Measurements from ENCODE around the gene ZNF750. TPM values are rescaled to one million over a fixed set of nuclear protein-coding genes. Genes with fewer than 3 reads are reported as not detected.

The ZNF750 gene
- total RNA-seq, 2 experiments from 2014 or later = not detected

DNA sequence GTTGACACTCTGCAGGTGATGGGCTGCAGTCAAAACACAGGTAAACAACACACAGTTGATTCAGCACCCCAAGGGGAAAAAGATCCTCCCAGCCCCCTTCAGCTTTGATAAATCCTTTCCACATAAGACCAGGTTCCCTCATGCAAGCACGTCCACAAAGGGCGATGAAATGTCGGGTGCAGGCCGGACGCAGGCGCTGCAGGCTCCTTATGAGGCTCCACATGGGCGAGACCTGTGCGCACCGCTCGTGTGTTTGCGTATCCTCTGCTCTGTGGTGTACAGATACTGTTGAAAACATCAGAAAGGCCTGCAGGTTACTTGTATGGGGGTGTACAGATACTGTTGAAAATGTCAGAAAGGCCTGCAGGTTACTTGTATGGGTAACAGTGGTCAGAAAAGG, 14.4 kb upstream of the ZNF750 start:
- Mint-ChIP-seq H3K27me3 (ENCODE audit: low read depth) (no peaks in the 10 kb centered on the region), H3K4me3 (no peak overlapping the region), H3K36me3 (ENCODE audit: low read depth) (peaks cover 17% of the 10 kb centered on the region), H3K9me3 (ENCODE audit: insufficient read depth) (no peaks in the 10 kb centered on the region), H3K27ac (peak overlapping the region; percentile 26), H3K4me1 (ENCODE audit: low read depth) (peaks cover 20% of the 10 kb centered on the region)
- no peak for ATAC-seq
- ChIA-PET POLR2A (interaction anchor here (1.7 kb wide), 1 partner anchor 10 kb away, joined by 7 read pairs; no protein-coding TSS in a partner anchor), CTCF (interaction anchor here (1.0 to 1.8 kb wide), 2 partner anchors 10 to 72 kb away, joined by 3 to 4 read pairs; no protein-coding TSS in a partner anchor)
- no peak for DNase-seq

DNA sequence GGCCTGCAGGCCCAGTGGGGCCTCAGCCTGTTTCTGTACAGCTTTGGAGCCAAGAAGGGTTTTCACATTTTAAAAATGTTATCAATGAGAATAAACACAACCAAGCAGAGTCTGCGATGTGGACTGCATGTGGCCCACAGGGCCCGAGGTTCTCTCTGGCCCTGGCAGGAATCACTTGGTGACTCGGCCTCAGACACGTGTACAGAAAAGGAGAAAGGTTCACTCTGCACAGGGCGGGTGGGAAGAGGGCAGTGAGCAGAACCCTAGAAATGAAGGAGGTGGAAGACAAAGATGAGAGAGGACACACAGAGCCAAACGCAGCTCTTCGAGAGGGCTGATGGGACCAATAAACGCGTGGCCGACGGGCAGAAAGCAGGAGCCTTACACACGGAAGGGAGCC, 11.6 kb upstream of the ZNF750 start:
- Mint-ChIP-seq H3K27me3 (ENCODE audit: low read depth) (no peaks in the 10 kb centered on the region), H3K36me3 (ENCODE audit: low read depth) (peaks cover 14% of the 10 kb centered on the region), H3K4me1 (ENCODE audit: low read depth) (peaks cover 13% of the 10 kb centered on the region), H3K4me3 (no peak overlapping the region), H3K27ac (no peak overlapping the region), H3K9me3 (ENCODE audit: insufficient read depth) (no peaks in the 10 kb centered on the region)
- no peak for DNase-seq
- ChIA-PET CTCF (no interaction called here), POLR2A (no interaction called here)
- no peak for ATAC-seq

DNA sequence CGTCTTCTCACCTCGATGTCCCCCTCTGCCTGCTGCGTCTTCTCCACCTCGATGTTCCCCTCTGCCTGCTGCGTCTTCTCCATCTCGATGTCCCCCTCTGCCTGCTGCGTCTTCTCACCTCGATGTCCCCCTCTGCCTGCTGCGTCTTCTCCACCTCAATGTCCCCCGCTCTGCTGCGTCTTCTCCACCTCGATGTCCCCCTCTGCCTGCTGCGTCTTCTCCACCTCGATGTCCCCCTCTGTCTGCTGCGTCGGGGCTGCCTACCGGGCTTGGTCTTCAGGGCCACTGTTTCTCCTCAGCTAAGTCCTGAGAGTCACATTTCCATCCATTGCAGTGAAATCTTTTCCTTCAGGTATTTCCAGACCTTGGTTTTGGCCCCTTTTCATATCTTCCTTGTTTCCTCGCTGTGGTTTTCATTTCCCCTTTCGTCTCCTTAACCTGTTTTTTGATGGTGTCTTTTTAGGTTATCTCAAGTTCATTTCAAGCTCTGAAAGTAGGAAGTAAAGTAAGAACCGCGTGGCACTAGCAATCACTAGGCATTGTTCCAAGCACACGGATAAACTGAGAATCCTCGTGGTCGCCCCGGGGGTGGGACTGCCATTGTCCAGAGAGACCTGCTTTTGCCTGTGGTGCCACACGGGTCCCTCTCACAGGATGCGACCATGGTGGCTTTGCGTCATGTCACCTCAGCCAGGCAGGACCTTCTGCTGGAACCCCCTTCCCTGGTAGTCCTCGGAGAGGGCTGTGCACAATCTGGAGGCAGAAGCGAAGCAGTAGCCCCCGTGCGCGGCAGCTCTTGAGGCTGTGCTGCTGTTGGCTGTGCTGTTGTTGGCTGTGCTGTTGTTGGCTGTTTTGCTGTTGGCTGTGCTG, 9.5 kb upstream of the ZNF750 start:
- ChIA-PET CTCF (no interaction called here), POLR2A (interaction anchor here (0.6 to 0.7 kb wide), 2 partner anchors 15 to 190 kb away, joined by 3 read pairs; no protein-coding TSS in a partner anchor)
- peak overlapping the region; percentile 46 for H3K27ac Mint-ChIP-seq
- ATAC-seq (no peak), DNase-seq (no peak)
- H3K4me3 Mint-ChIP-seq = no peak overlapping the region
- no peaks in the 10 kb centered on the region for H3K27me3 Mint-ChIP-seq (ENCODE audit: low read depth)
- H3K9me3 Mint-ChIP-seq (ENCODE audit: insufficient read depth) = no peaks in the 10 kb centered on the region
- peaks cover 11% of the 10 kb centered on the region for H3K36me3 Mint-ChIP-seq (ENCODE audit: low read depth)
- H3K4me1 Mint-ChIP-seq (ENCODE audit: low read depth) = peaks cover 13% of the 10 kb centered on the region

DNA sequence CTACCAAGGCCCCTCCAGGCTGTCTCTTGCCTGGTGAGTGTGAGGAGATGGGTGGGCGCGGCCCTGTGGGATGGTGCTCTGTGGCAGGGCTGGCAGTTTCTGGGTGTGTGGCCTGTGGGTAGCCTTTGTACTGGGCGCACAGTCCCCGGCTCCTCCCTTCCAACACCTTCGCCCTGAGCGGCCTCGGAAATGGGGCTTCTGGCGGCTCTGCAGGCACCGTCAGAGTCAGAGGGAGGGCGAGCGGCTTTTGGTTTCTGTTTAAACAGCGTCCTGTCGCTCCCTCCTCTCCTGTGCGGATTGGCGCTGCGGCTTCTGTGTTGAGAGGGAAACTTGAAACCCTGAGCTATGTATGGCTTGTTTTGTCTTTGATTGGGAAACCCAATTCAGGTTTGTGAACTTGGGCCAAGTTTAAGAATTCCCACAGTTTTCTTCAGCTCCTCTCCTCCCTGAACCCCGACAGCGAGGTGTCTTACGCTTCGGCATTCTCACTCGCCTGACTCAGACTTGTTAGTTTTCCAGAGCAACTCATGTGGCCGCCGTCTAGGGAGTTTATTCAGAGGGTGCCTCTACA, 8.3 kb upstream of the ZNF750 start:
- ChIA-PET POLR2A (interaction anchor here (1.2 kb wide), 1 partner anchor 16 kb away, joined by 3 read pairs; no protein-coding TSS in a partner anchor), CTCF (interaction anchor here (0.9 kb wide), 1 partner anchor 16 kb away, joined by 5 read pairs; no protein-coding TSS in a partner anchor)
- Mint-ChIP-seq H3K4me3 (peak overlapping the region; percentile 36), H3K27me3 (ENCODE audit: low read depth) (no peaks in the 10 kb centered on the region), H3K4me1 (ENCODE audit: low read depth) (peaks cover 13% of the 10 kb centered on the region), H3K9me3 (ENCODE audit: insufficient read depth) (no peaks in the 10 kb centered on the region), H3K36me3 (ENCODE audit: low read depth) (peaks cover 11% of the 10 kb centered on the region), H3K27ac (peak overlapping the region; percentile 74)
- ATAC-seq (peak; percentile 87), DNase-seq (peak; percentile 65)

DNA sequence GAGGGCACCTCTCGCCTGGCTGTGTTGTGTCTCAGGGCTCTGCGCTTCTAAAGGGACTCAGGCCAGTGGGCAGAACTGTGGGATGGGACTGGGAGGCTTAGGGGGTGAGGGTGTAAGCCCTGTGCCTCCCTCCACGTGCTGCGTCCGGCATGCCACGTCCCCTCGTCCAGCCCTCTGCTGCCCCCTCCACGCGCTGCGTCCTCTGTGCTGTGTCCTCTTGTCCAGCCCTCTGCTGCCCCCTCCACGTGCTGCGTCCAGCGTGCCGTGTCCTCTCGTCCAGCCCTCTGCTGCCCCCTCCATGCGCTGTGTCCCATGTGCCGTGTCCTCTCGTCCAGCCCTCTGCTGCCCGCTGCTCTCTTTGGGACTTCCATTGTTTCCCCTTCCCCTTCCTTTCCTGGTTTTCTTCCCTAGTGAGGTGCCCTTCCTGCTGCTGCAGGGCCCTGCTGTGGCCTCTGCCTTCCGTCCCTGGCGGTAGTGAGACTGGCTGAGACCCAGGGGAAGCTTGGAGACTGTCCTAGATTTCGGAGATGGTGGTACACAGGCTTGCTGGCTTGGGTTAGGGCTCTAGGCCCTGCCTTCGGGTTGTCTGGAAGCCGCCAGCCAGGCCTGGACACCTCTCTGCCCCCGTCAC, 6.4 kb upstream of the ZNF750 start:
- Mint-ChIP-seq H3K4me3 (no peak overlapping the region), H3K4me1 (ENCODE audit: low read depth) (peaks cover 13% of the 10 kb centered on the region), H3K27ac (no peak overlapping the region), H3K9me3 (ENCODE audit: insufficient read depth) (no peaks in the 10 kb centered on the region), H3K27me3 (ENCODE audit: low read depth) (no peaks in the 10 kb centered on the region), H3K36me3 (ENCODE audit: low read depth) (peaks cover 11% of the 10 kb centered on the region)
- DNase-seq (no peak), ATAC-seq (no peak)
- ChIA-PET CTCF (no interaction called here), POLR2A (no interaction called here)

DNA sequence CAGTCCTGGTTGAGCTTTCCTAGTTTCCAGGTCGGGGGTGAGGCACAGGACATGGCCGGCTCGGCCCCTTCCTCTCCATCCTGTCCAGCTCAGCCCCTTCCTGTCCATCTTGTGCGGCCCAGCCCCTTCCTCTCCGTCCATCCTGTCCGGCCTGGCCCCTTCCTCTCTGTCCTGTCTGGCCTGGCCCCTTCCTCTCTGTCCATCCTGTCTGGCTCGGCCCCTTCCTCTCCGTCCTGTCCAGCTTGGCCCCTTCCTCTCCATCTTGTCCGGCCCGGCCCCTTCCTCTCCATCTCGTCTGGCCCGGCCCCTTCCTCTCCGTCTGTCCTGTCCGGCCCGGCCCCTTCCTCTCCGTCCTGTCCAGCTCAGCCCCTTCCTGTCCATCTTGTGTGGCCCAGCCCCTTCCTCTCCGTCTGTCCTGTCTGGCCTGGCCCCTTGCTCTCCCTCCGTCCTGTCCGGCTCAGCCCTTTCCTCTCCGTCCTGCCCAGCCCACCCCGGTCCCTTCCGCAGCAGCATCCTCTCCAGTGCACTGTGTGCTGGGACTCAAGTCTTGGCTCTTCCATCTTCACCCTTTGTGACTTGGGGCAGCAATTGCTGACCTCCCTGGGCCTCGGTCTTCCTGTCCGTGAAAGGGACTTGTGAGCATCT, 5.5 kb upstream of the ZNF750 start:
- ChIA-PET CTCF (no interaction called here), POLR2A (interaction anchor here (0.6 kb wide), 1 partner anchor 12 kb away, joined by 3 read pairs; no protein-coding TSS in a partner anchor)
- peaks cover 13% of the 10 kb centered on the region for H3K4me1 Mint-ChIP-seq (ENCODE audit: low read depth)
- H3K27me3 Mint-ChIP-seq (ENCODE audit: low read depth) = no peaks in the 10 kb centered on the region
- H3K4me3 Mint-ChIP-seq = no peak overlapping the region
- ATAC-seq (no peak), DNase-seq (no peak)
- H3K36me3 Mint-ChIP-seq (ENCODE audit: low read depth) = peaks cover 8% of the 10 kb centered on the region
- H3K9me3 Mint-ChIP-seq (ENCODE audit: insufficient read depth) = no peaks in the 10 kb centered on the region
- H3K27ac Mint-ChIP-seq = no peak overlapping the region

DNA sequence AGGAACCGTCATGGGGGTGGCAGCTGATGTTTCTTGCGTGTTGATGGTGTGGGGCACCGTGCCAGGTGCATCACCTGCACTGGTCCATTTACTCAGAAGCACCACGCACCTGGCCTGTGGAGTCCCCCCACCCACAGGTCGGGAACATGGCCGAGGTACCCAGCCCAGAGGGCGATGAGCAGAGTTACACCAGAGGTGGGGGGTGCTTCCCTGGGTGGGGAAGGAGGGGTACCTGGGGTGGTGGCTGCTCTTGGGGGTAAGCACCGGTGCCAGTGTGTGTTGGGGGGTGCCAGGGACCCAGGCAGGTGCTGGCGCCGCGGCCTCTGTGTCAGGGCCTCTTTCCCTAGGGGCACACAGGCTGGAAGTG, 5.0 kb upstream of the ZNF750 start:
- no peak for DNase-seq
- no peaks in the 10 kb centered on the region for H3K9me3 Mint-ChIP-seq (ENCODE audit: insufficient read depth)
- no peaks in the 10 kb centered on the region for H3K27me3 Mint-ChIP-seq (ENCODE audit: low read depth)
- no peak for ATAC-seq
- peaks cover 8% of the 10 kb centered on the region for H3K36me3 Mint-ChIP-seq (ENCODE audit: low read depth)
- ChIA-PET POLR2A (interaction anchor here (0.6 kb wide), 1 partner anchor 13 kb away, joined by 3 read pairs; no protein-coding TSS in a partner anchor), CTCF (interaction anchor here (1.1 to 1.2 kb wide), 2 partner anchors 10 to 31 kb away, joined by 4 read pairs; no protein-coding TSS in a partner anchor)
- no peak overlapping the region for H3K4me3 Mint-ChIP-seq
- H3K4me1 Mint-ChIP-seq (ENCODE audit: low read depth) = peaks cover 13% of the 10 kb centered on the region
- H3K27ac Mint-ChIP-seq = no peak overlapping the region

DNA sequence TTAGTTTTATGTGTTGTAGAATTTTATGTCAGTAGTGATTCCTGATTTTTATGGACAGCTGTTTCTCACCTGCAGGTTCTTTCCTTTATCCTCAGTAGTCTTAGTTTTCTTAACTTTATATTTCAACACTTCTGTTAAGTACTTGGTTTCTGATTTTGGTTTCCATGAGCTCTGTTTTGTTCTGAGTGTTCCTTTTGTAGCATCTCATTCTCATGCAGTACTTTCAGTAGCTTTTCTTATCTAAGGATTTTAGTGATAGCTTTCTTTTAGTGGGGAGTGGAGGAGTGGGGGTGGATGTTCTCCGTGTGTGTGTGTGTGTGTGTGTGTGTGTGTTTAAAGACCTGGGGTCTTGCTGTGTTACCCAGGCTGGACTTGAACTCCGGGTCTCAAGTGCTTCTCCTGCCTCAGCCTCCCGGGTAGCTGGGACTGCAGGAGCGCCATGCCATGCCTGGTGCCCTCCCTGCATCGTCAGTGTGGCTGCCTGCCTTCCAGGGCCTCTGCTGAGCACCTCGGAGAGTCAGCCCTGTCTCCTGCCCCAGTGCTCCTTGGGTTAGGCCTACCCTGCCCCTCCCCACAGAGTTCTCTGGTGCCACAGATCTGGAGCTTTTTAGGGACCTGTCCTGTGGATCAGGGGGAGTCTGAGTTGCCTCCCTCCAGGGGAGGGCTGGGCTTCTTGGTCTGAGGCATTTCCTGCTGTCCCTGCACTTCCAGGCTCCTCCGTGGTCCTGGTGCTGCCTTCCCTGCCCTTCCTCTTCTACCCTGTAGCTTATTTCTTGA, 4.3 kb upstream of the ZNF750 start:
- H3K9me3 Mint-ChIP-seq (ENCODE audit: insufficient read depth) = no peaks in the 10 kb centered on the region
- H3K4me3 Mint-ChIP-seq = no peak overlapping the region
- peaks cover 4% of the 10 kb centered on the region for H3K36me3 Mint-ChIP-seq (ENCODE audit: low read depth)
- no peak for DNase-seq
- peaks cover 8% of the 10 kb centered on the region for H3K4me1 Mint-ChIP-seq (ENCODE audit: low read depth)
- ATAC-seq = no peak
- ChIA-PET POLR2A (interaction anchor here (0.6 kb wide), 1 partner anchor 14 kb away, joined by 3 read pairs; no protein-coding TSS in a partner anchor), CTCF (interaction anchor here (0.7 to 1.2 kb wide), 5 partner anchors 9 to 77 kb away, joined by 3 to 4 read pairs (median 3); no protein-coding TSS in a partner anchor)
- no peaks in the 10 kb centered on the region for H3K27me3 Mint-ChIP-seq (ENCODE audit: low read depth)
- H3K27ac Mint-ChIP-seq = no peak overlapping the region

DNA sequence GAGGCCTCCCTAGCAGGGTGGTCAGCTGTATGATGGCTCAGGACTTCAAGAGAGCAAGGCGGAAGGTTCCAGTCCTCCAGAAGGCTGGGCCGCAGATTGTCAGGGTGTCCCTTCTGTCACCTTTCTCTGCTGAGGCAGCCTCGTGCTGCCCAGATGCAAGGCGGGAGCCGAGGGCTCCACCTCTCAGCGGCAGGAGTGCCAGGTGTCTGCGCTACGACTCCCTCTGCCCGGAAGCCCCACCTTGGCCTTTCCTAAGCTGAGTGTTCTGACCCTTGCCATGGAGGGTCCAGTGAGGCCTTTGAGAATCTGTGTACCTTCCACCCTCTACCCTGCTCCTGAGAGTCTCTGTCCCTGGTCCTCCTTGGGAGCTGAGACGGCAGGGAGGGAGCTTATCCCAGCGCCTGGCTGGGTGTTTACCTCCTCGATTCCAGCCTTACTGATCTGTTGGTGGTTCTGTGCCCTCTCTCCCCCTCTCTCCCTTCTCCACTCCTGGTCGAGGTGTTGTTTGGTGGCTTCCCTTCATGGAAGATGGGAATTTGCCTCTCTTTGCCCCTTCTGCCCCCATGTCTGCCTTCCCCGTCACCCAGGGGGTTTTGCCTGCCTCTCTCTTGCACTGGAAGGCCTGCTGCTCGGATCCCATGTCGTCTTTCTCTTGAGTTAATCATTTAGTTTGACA, 2.2 kb upstream of the ZNF750 start:
- no peak for DNase-seq
- no peaks in the 10 kb centered on the region for H3K36me3 Mint-ChIP-seq (ENCODE audit: low read depth)
- ChIA-PET CTCF (no interaction called here), POLR2A (interaction anchor here (0.6 kb wide), 1 partner anchor 91 kb away, joined by 3 read pairs; no protein-coding TSS in a partner anchor)
- no peaks in the 10 kb centered on the region for H3K4me1 Mint-ChIP-seq (ENCODE audit: low read depth)
- H3K27ac Mint-ChIP-seq = no peak overlapping the region
- H3K4me3 Mint-ChIP-seq = no peak overlapping the region
- H3K9me3 Mint-ChIP-seq (ENCODE audit: insufficient read depth) = no peaks in the 10 kb centered on the region
- H3K27me3 Mint-ChIP-seq (ENCODE audit: low read depth) = no peaks in the 10 kb centered on the region
- ATAC-seq = no peak

DNA sequence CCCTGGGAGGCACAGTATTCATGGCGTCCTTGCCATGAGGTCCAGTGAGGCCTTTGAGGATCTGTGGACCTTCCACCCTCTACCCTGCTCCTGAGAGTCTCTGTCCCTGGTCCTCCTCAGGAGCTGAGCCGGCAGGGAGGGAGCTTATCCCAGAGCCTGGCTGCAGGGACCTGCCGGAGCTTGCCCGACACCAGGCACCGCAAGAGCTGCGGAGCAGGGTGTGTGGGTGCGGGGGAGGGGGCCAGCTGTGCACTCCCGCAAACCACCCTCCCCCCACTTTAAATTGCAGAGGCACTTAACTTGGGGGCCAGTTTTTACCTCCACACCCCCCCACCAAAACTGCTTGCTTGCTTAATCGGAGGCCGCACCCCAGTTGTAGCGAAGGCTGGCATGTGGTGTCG, 609 bp upstream of the ZNF750 start:
- no peaks in the 10 kb centered on the region for H3K36me3 Mint-ChIP-seq (ENCODE audit: low read depth)
- H3K9me3 Mint-ChIP-seq (ENCODE audit: insufficient read depth) = no peaks in the 10 kb centered on the region
- H3K4me1 Mint-ChIP-seq (ENCODE audit: low read depth) = peaks cover 2% of the 10 kb centered on the region
- ATAC-seq = no peak
- no peak overlapping the region for H3K27ac Mint-ChIP-seq
- no peak overlapping the region for H3K4me3 Mint-ChIP-seq
- DNase-seq = no peak
- CTCF ChIA-PET = no interaction called here
- POLR2A ChIA-PET = no interaction called here
- no peaks in the 10 kb centered on the region for H3K27me3 Mint-ChIP-seq (ENCODE audit: low read depth)

Measured in activated CD8-positive, alpha-beta T cell treated with anti-CD3 and anti-CD28 coated beads, Interleukin-2, amount 10 ng/mL, durations not matched to agents 7 days and 5 days (primary cell).